GM19372 (cell line): ENCODE data around the gene TMCC1.

ENCODE experiments used
- ATAC-seq: cut with Tn5 transposase; IDR thresholded peaks from one replicate; pipeline ENCODE4 v1.9.1; 2021; ENCODE audit warnings: mild to moderate bottlenecking, low read depth, moderate library complexity; ENCODE audit not compliant: unreplicated experiment

The TMCC1 gene

DNA sequence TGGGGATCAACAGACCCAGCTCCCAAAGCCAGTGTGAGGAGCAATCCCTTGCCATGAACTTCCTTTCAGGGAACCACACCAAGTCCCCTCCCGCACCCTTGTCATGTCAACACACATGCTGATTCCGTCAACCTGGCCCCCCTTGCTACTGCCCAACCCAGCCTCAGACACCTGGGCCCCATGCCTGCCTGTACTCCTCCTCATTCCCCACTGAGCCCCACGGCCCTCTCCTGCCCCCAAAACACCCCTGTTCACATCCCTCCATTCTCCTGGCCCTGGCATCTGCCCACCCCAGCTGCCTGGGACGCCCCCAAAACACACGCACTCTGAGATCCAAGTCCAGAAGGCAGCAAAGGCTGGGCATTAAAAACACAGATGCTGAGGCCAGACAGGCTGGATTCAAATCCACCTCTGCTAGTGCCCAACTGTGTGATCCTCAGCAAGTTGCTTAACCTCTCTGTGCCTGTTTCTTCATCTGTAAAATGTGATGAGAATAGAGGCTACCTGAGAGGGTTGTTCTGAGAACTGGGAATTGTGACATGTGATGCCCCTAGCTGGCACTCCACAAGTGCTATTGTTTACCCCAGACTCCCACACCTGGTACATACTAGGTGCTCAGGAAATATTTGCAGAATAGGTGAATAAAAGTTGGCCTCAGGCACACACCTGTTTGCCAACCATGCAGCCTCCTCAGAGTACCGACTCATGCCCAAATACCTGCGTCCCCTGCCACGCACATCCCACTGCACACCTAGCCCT lies 289.3 kb downstream of the TMCC1 start:
- no peak for ATAC-seq

DNA sequence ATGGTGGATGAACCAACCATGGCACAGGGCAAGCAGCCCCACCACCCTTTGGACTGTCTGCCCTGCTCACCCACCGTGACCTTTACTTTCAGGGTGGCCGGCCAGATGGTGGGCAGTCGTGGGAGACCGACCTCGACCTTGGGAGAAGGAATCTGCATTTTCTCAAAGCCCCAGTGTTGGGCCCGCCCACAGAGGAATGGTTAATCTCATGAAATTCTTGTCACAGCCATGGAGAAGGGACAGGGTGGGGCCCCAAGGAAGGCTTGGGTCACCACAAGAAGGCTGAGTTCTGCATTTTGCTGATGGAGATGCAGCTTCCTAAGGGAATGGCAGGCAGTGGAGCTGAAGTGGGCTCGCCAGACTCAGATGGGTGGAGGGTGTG lies 290.0 kb downstream of the TMCC1 start:
- no peak for ATAC-seq

DNA sequence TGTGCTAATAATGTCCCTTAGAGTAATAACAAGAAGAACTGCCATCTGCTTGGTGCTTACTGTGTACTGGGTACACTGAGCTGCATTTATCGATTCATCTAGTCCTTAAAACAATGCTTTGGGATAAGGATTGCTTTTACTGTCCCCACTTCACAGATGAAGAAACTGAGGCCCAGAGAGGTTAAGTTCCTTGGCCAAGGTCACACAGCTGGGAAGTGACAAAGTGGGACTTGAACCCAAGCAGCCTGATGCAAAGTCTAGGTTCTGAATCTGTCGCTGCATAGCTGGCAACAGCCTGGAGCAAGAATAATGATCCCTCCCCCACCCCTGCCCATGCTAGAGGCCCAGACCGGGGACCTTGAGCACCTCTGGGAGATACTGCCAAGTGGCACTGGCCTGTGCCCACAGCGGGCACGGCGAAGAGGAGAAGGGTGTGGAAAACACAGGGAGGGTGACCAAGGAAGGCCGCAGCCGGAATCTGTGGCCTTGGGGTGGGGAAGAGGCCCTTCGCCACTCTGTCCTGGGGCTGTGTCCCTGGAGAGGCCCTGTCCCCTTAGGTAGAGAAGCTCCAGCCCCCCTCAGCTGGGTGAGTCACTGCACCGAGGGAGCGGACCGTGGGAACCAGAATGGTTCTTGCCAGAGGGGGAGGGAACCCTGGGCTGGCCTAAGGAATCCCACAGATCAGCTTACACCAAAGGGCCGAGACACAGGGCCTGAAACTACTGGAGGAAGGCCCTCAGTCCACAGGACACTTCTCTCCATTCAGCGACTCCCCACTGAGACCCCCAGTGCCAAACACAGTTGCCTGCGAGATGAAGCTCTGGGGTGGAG lies 290.6 kb downstream of the TMCC1 start:
- ATAC-seq: no peak

DNA sequence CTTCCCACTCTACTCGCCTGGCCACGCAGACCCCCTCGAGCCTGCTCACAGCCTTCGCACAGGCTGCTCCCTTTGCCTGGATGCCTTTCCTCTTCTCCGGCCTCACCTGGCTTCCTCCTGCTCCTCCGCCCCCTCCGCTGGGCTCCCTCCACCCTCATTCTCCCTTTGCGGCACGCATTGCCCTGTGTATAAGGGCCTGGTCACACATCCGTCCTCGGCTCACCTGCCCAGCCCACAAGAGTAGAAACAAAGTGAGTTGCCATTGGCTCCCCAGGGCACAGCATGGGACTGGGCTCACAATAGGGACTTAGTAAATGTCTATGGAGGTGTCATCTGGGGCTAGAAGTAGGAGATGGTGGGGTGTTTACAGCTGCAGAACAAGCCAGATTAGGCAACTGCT lies 291.2 kb downstream of the TMCC1 start:
- no peak for ATAC-seq

DNA sequence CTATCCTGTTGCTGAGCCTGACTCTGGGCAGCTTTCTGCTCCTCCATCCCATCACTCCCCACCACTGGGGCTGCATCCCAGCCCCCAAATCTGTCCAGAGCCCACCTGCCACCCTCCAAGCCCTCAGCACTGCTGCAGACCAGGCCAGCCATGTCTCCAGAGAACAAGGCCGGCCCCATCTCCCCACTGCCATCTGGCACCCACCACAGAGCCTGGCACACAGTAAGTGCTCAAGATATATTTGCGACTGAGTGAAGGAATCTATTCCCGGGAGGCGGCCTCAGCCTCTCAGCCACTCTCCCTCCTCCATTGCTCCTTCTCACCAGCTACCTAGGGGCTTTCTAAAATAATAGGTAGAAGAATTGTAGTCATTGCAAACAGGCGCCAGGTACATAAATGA lies 291.8 kb downstream of the TMCC1 start:
- ATAC-seq: no peak

DNA sequence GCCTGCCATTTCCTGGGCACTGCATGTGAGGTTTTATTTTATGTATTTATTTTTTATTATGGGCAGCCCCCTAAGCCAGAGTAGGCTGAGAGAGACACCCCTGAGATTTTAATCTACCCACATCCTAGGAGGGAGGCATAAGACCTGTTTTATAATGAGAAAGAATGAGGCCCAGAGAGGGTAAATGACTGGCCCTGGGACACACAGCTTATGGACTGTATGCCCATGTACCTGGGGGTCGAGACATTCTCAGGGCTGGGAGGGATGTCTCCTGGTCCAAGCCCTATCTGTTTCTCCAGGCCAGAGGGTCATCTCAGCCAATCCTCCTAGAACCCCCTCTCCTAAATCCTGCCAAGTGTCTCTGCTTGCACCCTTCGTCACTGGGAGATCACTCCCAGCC lies 293.2 kb downstream of the TMCC1 start:
- ATAC-seq: no peak

DNA sequence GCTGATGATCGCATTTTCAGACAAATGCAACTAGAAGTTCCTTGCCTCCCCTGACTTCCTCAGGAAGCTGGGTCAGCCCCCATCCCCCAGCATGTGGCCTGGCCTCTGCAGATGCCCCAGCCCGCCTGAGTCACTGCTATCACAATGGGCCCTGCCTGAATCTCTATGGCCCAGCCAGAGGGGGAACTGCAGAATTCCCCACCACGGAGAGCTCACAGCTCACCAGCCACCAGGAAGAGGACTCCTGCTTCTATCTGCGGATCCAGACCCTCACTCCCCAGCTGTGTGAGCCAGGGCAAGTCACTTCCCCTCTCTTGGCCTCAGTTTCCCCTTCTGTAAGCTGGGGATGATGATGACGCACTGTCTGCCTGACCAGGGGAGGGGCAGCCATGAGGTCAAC lies 293.9 kb downstream of the TMCC1 start:
- no peak for ATAC-seq

DNA sequence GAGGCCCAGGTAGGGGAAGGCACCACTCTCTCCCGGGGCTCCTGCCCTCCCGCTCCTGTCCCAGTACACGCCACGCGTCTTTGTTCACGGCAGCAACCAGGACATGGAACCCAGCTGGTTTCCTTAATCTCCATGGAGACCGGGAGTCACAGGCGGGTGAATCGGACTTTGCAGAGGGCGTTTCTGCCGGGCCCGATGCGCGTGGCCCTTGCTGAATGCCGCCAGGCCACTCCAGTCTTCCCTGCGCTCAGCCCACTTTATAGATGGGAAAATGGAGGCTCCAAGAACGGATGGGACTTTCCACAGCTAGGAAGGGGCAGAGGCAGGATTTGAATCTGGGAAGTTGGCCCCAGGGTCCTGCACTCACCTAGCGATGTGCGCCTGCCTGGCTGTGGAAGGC lies 294.4 kb downstream of the TMCC1 start:
- no peak for ATAC-seq

DNA sequence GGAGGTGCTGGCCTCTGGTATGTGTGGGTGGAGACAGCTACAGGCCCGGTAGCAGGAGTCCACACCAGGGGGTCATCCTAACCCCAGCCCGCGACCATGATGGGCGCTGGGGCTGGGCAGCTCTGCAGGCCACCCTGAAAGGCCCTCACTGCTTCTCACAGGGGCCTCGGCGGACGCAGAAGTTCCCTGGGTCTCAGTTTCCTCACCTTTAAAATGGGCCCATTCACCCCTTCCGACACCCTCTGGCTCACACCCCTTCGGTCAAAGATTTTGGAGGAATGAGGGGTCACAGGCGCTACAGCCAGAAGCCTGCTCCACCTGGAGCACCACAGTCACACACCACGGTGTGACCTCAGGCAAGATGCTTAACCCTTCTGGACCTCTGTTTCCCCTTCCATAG lies 295.0 kb downstream of the TMCC1 start:
- no peak for ATAC-seq

DNA sequence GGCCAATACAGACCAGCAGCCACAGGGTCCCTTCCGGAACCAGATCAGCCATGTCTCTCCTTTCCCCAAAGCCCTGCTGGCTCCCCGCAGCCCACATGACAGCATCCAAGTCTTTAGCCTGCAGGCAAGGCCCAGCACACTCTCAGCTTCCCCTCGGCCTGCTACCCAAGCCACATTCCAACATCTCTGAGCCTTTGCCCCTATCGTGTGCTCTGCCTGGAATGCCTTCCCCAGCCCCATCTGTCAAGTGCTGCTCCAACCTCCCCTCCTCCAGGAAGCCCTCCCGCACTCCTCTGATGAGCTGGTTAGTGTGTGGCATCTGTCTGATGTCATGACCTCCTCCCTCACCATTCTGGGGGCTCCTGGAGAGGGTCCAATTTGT lies 295.5 kb downstream of the TMCC1 start:
- no peak for ATAC-seq
